ENCODE data around the gene ASNSD1.
"Not testable (repeated sequence)": the region's sequence is repeated elsewhere in the genome, so short reads cannot be mapped to it uniquely, and the experiment has no call there.

DNA sequence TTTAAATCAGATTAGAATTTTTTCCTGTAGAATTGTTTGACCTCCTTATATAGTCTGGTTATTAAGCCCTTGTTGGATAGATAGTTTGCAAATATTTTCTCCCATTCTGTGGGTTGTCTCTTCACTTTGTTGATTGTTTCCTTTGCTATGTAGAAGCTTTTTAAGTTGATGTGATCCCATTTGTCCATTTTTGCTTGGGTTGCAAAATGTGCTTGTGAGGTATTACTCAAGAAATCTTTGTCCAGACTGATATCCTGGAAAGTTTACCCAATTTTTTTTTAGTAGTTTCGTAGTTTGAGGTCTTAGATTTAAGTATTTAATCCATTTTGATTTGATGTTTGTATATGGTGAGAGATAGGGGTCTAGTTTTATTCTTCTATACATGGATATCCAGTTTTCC is 26.5 kb downstream of the ASNSD1 start:
- not testable (repeated sequence) for TF ChIP-seq KDM1A (CRISPR knock-in tag; IDR thresholded peaks at IDR 0.05); EP300 (IDR thresholded peaks at IDR 0.05; ENCODE audit: low read depth in 2 of 2, low read length in 2 of 2); EP300 (CRISPR knock-in tag; IDR thresholded peaks at IDR 0.05; ENCODE audit: borderline replicate concordance); HMGA1 (CRISPR knock-in tag; conservative IDR thresholded peaks at IDR 0.05); EZH2 (conservative IDR thresholded peaks at IDR 0.05; ENCODE audit: low read depth, low read length); TCF7L2 (IDR thresholded peaks at IDR 0.05; ENCODE audit: low read depth, low read length); TAF1 (CRISPR knock-in tag; IDR thresholded peaks at IDR 0.05); NFYC (CRISPR knock-in tag; IDR thresholded peaks at IDR 0.05); RORA (CRISPR knock-in tag; IDR thresholded peaks at IDR 0.05); IRF2 (CRISPR knock-in tag; IDR thresholded peaks at IDR 0.05)
- TF ChIP-seq, protein P1, sequence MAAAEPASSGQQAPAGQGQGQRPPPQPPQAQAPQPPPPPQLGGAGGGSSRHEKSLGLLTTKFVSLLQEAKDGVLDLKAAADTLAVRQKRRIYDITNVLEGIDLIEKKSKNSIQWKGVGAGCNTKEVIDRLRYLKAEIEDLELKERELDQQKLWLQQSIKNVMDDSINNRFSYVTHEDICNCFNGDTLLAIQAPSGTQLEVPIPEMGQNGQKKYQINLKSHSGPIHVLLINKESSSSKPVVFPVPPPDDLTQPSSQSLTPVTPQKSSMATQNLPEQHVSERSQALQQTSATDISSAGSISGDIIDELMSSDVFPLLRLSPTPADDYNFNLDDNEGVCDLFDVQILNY (CRISPR knock-in tag; conservative IDR thresholded peaks at IDR 0.05), result not testable (repeated sequence)
- TF ChIP-seq, protein P2, sequence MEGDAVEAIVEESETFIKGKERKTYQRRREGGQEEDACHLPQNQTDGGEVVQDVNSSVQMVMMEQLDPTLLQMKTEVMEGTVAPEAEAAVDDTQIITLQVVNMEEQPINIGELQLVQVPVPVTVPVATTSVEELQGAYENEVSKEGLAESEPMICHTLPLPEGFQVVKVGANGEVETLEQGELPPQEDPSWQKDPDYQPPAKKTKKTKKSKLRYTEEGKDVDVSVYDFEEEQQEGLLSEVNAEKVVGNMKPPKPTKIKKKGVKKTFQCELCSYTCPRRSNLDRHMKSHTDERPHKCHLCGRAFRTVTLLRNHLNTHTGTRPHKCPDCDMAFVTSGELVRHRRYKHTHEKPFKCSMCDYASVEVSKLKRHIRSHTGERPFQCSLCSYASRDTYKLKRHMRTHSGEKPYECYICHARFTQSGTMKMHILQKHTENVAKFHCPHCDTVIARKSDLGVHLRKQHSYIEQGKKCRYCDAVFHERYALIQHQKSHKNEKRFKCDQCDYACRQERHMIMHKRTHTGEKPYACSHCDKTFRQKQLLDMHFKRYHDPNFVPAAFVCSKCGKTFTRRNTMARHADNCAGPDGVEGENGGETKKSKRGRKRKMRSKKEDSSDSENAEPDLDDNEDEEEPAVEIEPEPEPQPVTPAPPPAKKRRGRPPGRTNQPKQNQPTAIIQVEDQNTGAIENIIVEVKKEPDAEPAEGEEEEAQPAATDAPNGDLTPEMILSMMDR (CRISPR knock-in tag; IDR thresholded peaks at IDR 0.05), result not testable (repeated sequence)
- TF ChIP-seq, protein P3, sequence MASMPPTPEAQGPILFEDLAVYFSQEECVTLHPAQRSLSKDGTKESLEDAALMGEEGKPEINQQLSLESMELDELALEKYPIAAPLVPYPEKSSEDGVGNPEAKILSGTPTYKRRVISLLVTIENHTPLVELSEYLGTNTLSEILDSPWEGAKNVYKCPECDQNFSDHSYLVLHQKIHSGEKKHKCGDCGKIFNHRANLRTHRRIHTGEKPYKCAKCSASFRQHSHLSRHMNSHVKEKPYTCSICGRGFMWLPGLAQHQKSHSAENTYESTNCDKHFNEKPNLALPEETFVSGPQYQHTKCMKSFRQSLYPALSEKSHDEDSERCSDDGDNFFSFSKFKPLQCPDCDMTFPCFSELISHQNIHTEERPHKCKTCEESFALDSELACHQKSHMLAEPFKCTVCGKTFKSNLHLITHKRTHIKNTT (CRISPR knock-in tag; IDR thresholded peaks at IDR 0.05), result not testable (repeated sequence)
- TF ChIP-seq, protein P4, sequence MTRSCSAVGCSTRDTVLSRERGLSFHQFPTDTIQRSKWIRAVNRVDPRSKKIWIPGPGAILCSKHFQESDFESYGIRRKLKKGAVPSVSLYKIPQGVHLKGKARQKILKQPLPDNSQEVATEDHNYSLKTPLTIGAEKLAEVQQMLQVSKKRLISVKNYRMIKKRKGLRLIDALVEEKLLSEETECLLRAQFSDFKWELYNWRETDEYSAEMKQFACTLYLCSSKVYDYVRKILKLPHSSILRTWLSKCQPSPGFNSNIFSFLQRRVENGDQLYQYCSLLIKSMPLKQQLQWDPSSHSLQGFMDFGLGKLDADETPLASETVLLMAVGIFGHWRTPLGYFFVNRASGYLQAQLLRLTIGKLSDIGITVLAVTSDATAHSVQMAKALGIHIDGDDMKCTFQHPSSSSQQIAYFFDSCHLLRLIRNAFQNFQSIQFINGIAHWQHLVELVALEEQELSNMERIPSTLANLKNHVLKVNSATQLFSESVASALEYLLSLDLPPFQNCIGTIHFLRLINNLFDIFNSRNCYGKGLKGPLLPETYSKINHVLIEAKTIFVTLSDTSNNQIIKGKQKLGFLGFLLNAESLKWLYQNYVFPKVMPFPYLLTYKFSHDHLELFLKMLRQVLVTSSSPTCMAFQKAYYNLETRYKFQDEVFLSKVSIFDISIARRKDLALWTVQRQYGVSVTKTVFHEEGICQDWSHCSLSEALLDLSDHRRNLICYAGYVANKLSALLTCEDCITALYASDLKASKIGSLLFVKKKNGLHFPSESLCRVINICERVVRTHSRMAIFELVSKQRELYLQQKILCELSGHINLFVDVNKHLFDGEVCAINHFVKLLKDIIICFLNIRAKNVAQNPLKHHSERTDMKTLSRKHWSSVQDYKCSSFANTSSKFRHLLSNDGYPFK (CRISPR knock-in tag; IDR thresholded peaks at IDR 0.05; ENCODE audit: borderline replicate concordance), result not testable (repeated sequence)

All from HepG2 (cell line).